ENCODE data around the gene NLK.
"Not testable (repeated sequence)": the region's sequence is repeated elsewhere in the genome, so short reads cannot be mapped to it uniquely, and the experiment has no call there.

NLK gene

GRCh38 chr17:28235066-28235700 is 192.7 kb downstream of the NLK start:
- not testable (repeated sequence) for DNase-seq

DNA sequence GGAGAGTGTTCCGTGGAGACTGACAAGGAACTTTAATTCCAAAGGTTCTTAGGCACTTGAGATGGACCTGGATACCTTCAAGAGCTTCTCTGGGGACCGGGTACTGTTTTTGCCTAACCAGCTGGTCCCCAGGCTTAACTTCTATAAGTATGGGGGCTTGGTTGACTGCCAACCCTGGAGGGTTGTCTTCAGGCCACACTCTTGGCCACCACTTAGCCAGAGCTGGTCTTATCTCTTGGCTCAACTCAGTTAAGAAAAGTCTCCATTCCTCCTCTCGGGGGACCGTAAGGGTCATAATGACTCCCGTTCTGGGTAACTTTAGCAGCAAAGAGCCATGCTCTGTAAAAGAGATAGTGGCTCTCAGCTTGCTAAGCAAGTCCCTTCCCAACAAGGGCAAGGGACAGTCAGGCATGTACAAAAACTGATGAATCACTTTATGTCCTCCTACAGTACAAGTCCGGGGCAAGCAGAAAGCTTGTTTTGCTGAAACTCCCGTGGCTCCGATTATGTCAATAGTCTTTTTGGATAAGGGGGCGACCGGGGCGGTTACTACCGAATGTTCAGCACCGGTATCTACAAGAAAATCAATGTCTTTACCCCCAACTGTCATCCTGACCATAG is 193.7 kb downstream of the NLK start:
- not testable (repeated sequence) for DNase-seq

- not testable (repeated sequence) for DNase-seq
These were observed 196.2 kb downstream of the NLK start for GRCh38 chr17:28238547-28239270.

GRCh38 chr17:28239271-28239624 is 196.8 kb downstream of the NLK start:
- DNase-seq, result no peak

DNA sequence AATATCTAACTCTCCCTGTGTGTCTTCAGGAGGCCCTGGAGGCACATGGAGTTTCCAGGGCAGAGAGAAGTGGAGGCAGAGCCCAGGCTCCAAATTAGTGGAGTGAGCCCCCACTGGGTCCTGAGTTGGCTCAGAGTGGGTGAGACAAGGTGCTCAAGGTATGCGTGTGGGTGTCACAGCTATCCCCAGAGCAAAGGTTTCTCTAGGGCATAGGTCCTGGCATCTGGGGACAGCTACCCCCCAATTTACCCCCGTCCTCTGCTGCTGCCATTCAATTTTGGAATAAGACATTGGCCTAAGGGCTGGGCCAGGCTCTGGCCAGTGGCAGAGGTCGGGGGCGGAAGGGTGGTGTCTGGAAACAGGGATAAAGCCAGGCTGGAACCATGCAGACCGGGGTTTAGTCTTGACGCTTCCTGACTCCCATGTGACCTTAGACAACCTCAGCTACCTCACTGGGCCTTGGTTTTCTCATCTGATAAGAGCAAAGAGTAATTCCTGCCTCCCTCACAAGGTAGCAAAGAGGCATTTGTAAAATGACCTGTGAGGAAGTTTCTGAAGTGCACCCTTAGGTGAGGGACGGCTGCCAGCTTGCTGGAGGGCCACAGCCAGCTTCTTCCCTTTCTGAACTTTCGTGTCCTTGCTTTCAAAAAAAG is 198.3 kb downstream of the NLK start:
- no peak for DNase-seq

GRCh38 chr17:28242791-28243190 is 200.3 kb downstream of the NLK start:
- no peak for DNase-seq

DNA sequence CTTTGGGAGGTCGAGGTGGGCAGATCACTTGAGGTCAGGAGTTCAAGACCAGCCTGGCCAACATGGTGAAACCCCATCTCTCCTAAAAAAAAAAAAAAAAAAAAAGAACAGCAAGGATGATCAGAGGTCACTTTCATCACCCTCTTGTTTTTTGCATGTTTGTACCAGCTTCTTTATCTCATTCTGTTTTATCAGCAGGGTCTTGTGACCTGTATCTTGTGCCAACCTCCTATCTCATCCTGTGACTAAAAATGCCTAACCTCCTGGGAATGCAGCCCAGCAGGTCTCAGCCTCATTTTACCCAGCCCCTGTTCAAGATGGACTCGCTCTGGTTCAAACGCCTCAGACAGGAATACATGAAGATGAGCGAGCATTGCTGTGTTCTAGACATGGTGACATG is 200.8 kb downstream of the NLK start:
- DNase-seq, result not testable (repeated sequence)

- no peak for DNase-seq
These were observed 202.0 kb downstream of the NLK start for GRCh38 chr17:28244446-28244845.

Data from stimulated activated CD4-positive, alpha-beta T cell treated with anti-CD3 and anti-CD28 coated beads, Interleukin-4, amount 100 ng/mL, for 1 hour (primary cell).